LoVo (cell line): Measurements from ENCODE around the gene P2RY4.
"Not testable (repeated sequence)": the region's sequence is repeated elsewhere in the genome, so short reads cannot be mapped to it uniquely, and the experiment has no call there.

ENCODE experiments used
- DNase-seq: peaks from one replicate; pipeline ENCODE4 v3.0.0-alpha.2; 2016; ENCODE audit warnings: low spot score

Gene P2RY4

DNA sequence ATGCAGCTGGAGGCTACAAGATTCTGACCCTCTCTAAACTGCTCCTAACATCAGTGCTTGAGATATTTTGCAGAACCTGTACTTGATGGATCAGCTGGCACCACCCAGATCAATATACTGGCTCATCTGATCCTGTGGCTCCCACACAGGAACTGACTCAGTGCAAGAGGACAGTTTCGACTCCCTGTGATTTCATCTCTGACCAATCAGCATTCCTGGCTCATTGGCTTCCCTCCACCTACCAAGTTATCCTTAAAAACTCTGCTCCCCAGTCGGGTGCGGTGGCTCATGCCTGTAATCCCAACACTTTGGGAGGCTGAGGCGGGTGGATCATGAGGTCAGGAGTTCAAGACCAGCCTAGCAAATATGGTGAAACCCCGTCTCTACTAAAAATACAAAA lies 16.4 kb downstream of the P2RY4 start:
- DNase-seq, result not testable (repeated sequence)

- no peak for DNase-seq
Observed at GRCh38 chrX:70241501-70241900, 18.5 kb downstream of the P2RY4 start.

GRCh38 chrX:70240751-70241150 lies 19.3 kb downstream of the P2RY4 start:
- no peak for DNase-seq

GRCh38 chrX:70234355-70234754 lies 25.6 kb downstream of the P2RY4 start, which contains the start of gene AWAT1:
Gene AWAT1, plus strand, starts transcription at chrX:70234655. Its CDS starts 41 bp downstream, at chrX:70234696.
- DNase-seq, result no peak

DNA sequence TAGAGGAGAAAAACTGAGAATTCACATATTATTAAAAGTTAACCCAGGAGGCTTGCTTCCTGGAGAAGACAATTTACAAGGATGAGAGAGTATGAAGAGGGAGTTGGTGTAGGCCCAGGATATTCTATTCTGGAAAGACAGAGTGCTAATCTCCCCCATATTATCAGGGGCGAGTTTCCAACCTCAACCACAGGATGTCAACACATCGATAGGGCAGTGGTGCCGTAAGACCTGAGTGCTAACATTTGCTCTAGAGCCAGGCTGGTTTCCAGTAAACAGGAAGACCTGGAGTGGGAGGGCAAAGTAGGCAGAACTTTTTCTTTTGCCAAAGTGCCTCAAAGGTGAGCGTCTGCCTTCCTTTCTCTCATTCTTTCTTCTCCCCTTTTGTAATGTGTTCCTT lies 28.3 kb downstream of the P2RY4 start:
- no peak for DNase-seq

- no peak for DNase-seq
Observed at GRCh38 chrX:70226687-70227086, 33.3 kb downstream of the P2RY4 start.

GRCh38 chrX:70226048-70226447 lies 34.0 kb downstream of the P2RY4 start:
- DNase-seq, result no peak

- DNase-seq, result peak; percentile 32
Observed at GRCh38 chrX:70219938-70220764, 39.9 kb downstream of the P2RY4 start.

DNA sequence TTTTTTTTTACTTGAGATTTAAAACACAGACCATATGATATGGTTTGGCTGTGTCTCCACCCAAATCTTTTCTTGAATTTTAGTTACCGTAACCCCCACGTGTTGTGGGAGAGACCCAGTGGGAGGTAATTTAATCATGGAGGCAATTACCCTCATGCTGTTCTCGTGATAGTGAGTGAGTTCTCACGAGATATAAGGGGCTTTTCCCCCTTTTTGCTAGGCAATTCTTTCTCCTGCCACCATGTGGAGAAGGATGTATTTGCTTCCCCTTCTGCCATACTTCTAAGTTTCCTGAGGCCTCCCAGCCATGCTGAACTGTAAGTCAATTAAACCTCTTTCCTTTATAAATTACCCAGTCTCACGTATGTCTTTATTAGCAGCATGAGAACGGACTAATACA lies 50.4 kb downstream of the P2RY4 start:
- not testable (repeated sequence) for DNase-seq

DNA sequence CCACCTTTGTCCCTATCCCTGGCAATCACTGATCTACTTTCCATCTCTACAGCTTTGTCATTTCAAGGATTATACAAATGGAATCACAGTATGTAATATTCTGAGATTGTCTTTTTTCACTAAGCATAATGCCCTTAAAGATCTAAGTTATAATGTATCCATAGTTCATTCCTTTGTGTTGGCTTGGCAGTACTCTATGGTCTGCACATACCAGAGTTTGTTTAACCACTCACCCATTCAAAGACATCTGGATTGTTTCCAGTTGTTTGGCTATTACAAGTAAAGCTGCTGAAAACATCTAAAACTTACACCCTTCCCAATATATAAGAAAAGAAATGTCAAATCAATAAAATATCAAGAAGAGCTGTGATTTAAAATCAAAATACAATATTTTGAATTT lies 51.5 kb downstream of the P2RY4 start:
- no peak for DNase-seq
